H4 (cell line): ENCODE data around the gene IFT52. TPM values are rescaled to one million over a fixed set of nuclear protein-coding genes. Genes with fewer than 3 reads are reported as not detected.
"Not testable (repeated sequence)": the region's sequence is repeated elsewhere in the genome, so short reads cannot be mapped to it uniquely, and the experiment has no call there.

Experiments used
- DNase-seq: peaks from one replicate; pipeline ENCODE4 v3.0.0-alpha.2; 2015; ENCODE audit warnings: low spot score
- total RNA-seq: library from RNA; depleted of rRNA; stranded (reverse); fragments of >200 nt; shearing (Covaris generic); gene quantifications from 2 replicates; pipeline ENCODE4 v1.2.3, GENCODE V29; 2014

The IFT52 gene
- total RNA-seq, 1 experiment from 2014 or later: 32.1 TPM

DNA sequence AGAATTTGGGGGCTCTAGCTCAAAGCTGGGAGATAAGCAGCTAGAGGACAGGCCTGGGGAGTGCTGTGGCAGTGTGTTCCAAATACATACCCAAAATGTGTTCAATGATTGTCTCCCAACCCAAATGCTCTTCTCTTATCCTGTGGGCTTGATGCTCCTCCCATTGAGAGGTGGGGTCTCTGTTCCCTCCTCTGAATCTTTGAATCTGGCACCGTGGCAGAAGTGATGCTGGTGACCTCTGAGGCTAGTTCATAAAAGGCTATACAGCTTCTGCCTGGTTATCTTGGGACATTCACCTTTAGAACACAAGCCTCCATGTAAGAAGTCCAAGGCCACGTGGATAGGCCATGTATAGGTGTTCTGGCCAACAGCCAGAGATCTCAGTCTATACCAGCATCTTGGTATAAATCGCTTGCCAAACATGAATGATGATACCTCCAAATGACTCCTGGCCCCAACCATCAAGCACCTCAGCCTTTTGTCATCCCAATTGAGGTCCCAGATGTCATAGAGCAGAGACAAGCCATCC is 60.3 kb downstream of the IFT52 start:
- DNase-seq: no peak

DNA sequence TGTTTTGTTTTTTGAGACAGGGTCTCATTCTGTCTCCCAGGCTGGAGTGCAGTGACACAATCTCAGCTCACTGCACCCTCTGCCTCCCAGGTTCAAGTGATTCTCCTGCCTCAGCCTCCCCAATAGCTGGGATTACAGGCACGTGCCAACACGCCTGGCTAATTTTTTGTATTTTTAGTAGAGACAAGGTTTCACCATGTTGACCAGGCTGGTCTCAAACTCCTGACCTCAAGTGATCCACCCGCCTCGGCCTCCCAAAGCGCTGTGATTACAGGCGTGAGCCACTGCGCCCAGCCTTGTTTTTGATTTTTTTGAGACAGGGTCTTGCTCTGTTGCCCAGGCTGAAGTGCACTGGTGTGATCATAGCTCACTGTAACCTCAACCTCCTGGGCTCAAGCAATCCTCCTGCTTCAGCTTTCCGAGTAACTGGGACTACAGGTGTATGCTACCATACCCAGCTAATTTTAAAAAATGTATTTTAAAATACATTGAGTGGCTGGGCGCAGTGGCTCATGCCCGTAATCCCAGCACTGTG is 61.0 kb downstream of the IFT52 start:
- not testable (repeated sequence) for DNase-seq

DNA sequence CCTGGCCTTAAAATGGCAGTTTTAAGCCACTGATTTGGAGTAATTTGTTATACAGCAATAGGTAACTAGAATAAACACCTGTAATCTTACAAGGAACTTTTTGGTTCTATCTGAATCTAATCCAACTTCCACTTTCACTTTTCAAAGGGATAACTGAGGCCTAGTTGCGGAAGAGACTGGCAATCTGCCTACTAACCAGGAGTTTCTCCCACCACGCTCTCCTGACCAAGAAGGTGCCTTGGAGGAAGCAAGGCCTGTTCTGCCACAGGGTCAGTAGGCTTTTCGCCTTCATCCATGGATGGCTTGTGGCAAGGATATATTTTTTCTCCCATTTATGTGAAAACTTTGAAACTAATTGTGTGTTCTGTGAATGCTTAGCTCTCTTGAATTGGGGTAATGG is 63.2 kb downstream of the IFT52 start:
- no peak for DNase-seq

DNA sequence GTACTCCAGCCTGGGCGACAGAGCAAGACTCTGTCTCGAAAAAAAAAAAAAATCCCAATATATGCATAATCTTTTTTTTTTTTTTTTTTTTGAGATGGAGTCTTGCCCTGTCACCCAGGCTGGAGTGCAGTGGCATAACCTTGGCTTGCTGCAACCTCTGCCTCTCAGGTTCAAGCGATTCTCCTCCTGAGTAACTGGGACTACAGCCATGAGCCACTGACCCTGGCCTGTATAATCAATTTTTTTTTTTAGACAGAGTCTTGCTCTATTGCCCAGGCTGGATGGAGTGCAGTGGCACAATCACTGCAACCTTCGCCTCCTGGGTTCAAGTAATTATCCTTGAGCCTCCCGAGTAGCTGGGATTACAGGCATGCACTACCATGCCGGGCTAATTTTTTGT is 64.4 kb downstream of the IFT52 start:
- DNase-seq: not testable (repeated sequence)

DNA sequence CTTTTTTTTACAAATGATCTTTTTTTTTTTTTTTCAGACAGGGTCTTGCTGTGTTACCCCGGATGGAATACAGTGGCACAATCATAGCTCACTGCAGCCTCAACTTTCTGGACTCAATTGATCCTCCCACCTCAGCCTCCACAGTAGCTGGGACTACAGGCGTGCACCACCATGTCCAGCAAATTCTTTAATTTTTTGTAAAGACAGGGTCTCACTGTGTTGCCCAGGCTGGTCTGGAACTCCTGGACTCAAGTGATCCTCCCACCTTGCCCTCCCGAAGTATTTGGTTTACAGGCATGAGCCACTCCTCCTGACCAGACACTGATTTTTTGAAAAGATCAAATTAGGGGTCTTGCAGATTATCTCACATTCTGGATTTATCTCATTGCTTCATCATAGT is 65.2 kb downstream of the IFT52 start:
- no peak for DNase-seq

DNA sequence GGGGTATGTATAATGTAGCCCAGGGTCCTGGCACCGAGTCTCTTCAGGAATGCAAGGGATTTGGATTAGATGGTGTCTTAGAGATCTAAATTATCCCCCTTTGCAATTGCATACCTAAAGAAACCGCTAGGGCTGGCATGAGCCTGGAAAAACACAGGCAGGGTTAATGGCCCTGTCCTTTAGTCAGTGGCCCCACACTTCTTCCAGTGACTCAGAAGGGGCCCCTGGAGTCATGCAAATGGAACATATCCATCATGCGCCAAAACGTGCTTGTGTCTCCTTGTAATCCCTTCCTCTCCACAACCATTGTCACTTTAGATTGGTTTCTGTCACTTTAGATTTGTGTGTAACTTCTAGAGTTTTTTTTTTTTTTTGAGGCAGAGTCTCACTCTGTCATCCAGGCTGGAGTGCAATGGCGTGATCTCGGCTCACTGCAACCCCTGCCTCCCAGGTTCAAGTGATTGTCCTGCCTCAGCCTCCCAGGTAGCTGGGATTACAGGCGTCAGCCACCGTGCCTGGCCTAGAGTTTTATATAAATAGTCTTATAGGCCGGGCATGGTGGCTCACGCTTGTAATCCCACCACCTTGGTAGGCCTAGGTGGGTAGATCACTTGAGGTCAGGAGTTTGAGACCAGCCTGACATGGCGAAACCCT is 67.5 kb downstream of the IFT52 start:
- no peak for DNase-seq

DNA sequence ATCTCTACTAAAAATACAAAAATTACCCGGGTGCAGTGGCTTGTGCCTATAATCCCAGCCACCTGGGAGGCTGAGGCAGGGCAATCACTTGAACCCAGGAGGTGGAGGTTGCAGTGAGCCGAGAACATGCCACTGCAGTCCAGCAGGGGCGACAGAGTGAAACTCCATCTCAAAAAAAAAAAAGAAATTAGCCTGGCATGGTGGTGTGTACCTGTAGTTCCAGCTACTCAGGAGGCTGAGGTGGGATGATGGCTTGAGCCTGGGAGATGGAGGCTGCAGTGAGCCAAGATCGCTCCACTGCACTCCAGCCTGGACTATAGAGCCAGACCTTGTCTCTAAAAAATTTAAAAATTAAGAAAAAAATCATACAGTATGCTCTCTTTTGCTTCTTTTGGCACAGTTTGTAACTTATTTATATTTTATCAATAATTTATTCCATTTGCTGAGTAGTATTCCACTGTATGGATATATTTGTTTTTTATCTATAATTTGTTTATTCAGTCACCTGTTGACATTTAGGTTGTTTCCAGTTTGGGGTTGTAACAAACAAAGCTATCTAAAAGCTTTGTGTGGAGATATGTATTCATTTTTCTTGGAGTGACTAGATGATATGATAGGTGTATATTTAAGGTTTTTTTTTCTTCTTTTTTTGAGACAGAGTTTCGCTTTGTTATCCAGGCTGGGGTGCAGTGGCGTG is 68.1 kb downstream of the IFT52 start:
- DNase-seq: no peak

DNA sequence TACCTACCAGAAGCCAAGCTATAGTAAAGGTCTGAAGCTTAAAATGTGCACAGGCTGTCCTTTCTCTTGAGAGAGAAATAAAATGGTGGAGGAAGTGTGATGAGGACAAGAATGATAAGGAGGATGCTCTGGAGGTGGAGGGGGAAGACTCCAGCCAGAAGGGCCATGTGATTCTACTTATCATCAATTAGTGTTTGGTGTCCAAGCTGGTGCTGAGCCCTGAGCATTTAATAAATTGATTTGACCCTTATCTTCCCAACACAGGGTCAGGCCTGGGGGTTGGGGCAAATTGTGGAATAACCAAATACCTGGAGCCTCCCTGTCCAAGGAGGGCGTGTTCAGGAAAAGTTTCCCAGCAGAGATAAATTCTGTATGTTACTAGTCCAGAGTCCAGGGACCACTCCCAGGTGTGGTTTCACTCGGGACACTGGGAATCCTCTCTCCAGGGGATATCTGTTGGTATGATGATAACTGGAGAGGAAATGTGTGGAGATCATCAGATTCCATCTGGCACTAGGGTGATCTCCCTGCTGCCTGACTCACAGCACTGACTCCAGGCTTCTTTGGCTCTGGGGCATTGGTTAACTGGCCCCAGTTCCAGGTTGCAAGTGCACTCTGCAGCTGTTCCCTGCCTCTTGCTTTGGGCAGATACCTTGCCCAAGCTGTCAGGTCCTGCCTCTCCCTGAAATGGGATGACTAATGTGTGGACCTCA is 72.4 kb downstream of the IFT52 start:
- DNase-seq: no peak

DNA sequence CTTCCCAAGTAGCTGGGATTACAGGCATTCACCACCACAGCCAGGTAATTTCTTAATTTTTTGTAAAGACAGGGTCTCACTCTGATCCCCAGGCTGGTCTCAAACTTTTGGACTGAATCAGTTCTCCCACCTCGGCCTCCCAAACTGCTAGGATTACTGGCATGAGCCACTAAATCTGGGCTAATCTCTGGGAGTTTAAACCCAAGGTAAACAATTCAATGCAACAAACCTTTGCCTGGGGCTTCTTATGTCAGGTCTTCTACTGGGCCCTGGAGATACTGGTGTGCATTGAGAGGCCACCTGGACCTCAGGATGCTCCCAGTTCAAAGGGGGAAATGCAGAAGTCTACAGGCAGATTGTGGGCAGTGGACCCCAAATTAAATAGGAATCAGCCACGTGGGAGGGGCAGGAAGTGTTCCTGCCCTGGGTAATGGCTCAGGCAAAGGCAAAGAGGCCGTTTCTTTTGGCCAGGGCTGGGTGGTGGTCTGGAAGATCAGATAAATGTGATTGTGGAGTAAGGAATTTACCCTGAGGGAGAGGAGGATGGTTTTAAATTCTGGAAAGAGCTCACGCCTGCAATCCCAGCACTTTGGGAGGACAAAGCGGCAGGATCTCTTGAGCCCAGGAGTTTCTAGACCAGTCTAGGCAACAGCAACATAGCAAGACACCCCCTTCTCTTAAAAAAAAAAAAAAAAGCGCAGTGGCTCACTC is 74.9 kb downstream of the IFT52 start:
- DNase-seq: no peak

DNA sequence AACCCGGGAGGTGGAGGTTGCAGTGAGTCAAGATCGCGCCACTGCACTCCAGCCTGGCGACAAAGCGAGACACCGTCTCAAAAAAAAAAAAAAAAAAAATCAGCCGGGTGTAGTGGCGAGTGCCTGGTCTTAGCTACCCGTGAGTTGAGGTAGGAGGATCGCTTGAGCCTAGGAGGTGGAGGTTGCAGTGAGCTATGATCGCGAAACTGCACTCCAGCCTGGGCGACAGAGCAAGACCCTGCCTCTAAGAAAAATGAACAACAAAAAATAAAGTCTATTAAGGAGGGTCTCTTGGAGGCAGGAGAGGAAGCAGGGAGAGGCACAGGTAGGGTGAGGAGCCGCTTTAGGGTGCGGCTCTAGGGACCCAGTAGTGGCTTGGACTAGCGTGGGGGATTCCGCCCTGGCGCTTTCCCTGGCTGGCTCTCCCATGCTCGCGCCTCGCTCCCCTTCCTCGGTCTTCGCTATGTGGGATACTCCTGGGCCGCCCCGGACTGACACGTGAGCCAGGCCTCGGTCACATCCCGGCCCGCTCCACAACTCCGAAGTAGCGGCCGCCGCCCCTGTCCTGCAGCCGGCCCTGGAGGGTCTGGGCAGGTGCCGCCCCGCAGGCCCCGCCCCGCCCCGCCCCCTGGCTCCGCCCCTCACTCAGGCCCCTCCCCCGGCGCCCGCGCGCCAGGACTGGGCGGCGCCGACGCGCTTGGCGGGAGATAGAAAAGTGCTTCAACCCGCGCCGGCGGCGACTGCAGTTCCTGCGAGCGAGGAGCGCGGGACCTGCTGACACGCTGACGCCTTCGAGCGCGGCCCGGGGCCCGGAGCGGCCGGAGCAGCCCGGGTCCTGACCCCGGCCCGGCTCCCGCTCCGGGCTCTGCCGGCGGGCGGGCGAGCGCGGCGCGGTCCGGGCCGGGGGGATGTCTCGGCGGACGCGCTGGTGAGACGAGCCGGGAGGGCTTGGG is 75.9 kb downstream of the IFT52 start, which contains the start of gene MYBL2:
Gene MYBL2 (plus strand): TSS at position 739 of the 953 bp plus-strand sequence. CDS start 170 bp downstream, at position 909.
- peak; percentile 36 for DNase-seq

DNA sequence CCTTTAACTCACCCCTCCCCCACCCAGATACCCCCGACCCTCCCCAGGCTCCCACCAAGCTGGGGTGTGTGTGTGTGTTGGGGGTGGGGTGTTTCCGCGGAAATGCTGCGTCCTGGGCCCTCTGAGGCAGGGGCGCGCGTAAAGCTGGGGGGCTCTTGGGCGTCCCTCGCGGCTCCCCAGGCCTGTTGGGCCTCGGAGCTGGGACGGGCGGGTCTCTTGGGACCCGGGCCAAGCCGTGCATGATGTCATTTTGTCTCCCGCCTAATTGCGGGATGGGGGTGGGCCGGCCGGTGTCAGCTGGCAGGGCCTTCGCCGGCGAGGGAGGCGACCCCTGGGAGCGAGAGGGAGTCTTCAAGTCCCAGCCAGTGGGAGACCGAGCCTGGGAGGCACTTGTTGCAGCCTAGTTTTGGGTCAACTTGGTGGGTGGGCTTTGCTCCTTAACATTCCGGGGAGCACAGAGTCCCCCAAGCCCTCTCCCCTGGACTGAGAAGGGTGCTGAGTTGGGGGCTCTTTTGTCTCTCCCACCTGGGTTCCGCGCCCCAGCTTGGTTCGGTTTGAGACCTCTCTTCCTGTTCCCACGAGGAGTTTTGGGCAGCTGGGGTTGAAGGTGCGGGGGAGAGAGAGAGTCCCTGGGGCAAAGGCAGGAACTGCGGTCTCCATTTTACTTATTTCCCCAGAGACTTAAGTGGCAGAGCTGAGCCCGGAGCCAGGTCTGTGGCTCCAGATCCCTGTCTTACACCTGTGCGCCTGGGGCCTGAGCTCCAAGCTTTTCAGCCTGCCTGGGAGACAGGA is 76.8 kb downstream of the IFT52 start:
- no peak for DNase-seq

DNA sequence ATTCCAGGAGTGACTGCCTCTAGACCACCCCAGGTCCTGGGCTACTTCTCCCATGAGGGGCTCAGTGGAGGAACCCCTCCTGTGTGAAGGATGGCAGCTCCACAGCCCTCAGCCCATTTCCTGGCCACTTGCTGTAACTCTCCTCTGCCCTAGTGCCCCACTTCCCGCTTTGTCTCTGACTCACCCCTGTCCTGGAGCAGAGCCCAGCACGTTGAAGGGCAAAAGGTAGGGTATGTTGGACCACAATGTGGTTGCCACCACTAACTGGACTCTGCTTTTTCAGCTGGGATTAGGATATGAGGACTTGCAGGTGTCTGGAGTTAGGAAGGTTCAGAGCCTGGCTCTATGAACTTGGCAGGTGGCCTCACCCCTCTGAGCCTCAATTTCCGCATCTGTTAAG is 78.6 kb downstream of the IFT52 start:
- DNase-seq: peak; percentile 70

DNA sequence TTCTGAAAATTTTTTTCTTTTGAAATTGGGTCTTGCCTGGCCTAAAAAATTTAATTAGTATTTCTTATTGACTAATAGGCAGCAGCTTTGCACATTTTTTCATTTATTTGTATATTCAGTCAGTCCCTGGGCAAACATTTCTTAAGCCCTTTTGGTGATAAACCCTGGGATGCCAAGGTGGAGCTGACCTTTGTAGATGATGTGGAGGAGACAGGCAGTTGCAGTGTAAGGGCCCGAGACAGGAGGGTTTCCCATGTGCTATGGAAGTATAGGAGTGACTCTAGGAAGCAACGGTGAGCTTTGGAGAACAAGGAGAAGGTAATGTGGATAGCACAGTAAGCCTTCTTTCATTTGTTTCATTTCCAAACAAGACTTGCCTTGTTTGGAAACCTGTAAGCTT is 79.7 kb downstream of the IFT52 start:
- DNase-seq: no peak

DNA sequence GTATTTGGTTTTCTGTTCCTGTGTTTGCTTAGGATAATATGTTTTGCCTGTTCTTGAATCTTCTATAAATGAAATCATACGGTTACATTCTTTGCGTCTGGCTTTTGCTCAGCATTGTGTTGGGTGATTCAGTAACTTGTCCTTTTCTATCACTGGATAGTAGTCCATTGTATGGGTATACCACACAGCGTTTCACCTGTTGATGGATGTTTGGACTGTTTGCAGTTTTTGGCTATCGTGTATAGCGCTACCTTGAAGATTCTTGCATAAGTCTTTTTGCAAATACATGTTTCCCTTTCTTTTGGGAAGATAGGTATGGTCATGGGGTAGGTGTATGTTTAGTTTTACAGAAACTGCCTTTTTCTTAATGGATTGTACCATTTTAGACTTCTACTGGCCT is 85.6 kb downstream of the IFT52 start:
- DNase-seq: no peak

DNA sequence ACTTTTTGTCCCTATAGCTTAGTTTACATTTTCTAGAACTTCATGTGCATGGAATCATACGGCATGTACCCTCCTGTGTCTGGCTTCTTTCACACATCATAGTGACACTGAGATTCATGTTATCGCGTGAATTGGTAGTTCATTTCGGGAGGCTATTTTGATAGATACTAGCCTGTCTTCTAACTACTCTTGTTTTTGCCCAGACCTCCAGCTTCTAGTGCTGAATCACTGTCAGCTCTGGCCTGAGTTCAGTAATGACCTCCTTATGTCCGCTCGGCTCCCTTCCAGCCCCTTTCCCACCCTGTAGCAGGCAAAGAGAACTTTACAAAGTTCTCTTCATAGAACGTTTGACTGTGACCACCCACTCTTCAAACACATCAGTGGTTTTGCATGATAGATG is 90.2 kb downstream of the IFT52 start:
- DNase-seq: no peak

DNA sequence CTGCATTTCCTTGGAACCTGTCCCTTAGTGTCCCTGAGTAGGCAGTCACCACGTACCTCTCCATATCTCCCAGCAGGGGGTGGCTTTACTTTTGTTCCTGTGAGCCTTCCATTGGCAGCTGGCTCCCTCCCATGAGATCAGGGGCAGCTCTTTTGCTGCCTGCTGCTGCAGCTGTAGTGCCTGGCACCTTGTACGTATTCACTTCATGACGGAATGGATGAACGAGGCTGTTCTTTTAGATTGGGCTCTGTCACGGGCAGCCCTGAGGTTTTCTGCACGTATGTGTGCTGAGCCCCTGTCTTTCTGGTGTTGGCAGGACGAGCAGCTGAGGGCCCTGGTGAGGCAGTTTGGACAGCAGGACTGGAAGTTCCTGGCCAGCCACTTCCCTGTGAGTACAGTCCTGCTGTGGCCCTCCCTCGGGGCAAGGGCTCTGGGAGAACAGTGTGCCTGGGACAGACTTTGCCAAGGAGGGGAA is 90.8 kb downstream of the IFT52 start:
- no peak for DNase-seq

DNA sequence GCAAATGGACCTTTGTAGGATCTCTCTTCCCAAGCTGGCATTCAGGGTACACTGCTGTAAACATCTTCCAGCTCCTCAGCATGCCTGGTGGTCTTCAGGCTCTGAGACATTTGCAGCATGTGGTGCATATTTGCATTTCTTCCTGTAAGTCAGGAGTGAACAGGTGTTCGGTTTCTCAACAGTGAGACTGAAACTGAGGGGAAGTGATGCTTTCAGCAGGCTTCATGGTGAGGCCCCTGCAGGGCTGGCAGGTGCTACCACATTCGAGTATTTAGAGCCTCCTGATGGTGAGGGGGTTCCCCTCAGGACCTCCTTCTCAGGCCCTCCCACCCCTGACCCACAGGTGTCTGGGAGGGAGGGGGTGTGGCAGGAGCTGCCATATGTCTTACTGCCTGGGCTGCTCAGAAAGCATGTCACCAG is 91.3 kb downstream of the IFT52 start:
- DNase-seq: no peak

DNA sequence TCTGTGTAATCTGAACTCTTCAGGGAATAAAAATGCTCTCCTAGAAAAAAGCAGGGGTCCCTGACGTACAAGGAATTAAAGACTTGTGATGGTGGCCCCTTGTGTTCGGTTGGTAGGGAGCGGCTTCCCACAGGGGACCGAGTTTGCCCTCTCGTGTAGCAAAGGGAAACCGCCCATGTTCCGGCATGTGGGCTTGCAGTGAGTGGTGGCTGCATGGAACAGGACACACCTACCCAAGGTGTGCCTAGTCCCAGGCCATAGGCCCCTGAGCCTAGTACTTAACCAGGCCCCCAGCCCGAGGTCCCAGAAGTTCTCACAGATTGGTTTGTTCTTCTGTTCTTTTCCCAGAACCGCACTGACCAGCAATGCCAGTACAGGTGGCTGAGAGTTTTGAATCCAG is 91.7 kb downstream of the IFT52 start:
- DNase-seq: no peak

DNA sequence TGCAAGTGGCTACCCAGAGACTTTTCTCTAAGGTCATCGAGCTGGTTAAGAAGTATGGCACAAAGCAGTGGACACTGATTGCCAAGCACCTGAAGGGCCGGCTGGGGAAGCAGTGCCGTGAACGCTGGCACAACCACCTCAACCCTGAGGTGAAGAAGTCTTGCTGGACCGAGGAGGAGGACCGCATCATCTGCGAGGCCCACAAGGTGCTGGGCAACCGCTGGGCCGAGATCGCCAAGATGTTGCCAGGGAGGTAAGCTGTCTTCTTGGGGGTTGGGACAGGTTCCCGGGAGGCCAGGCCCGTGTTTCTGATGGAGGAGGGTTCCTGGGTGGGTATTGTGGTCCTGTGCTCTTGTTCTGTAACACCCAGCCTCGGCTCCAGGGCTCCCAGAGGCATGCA is 96.1 kb downstream of the IFT52 start:
- no peak for DNase-seq

DNA sequence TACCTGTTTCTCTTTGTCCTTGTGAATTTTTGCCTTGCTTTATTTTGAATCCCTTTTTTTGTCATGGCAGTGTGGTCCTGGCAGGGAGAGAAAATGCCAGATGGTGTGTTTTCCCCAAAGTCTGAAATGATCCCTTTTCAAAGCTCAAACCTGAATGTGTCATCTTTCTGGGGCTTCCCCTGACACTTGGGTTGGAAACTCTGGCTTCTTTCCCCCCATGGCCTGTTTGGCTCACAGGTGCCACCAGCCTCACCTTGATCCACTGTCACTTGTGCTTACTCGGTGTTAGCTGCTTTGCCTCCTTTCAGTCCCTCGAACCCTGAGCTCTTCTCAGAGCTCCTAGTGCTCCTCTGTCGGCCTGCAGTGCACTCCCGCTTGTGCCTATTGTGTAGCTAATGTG is 98.4 kb downstream of the IFT52 start:
- no peak for DNase-seq
